NT2/D1 (cell line): ENCODE measurements around the gene GMEB2.

Experiments
- SUZ12 ChIP-seq: IDR thresholded peaks from 2 replicates; pipeline ENCODE4 v1.6.1; 2011; ENCODE audit not compliant: insufficient read length, insufficient read depth; ENCODE audit errors: extremely low read depth
- YY1 ChIP-seq: IDR thresholded peaks from 2 replicates; pipeline ENCODE4 v1.6.1; 2011; ENCODE audit not compliant: insufficient read length, insufficient read depth
- ZNF274 ChIP-seq: IDR thresholded peaks from 2 replicates; pipeline ENCODE4 v1.6.1; 2011; ENCODE audit warnings: mild to moderate bottlenecking, low read depth, low read length

- no peak for TF ChIP-seq YY1
- no peak for TF ChIP-seq ZNF274
- TF ChIP-seq SUZ12 = no peak
These were observed 58.5 kb downstream of the GMEB2 start for GRCh38 chr20:63568170-63568981.
